HG02970 (cell line): ENCODE results near the gene OR6A2.
A peak's percentile ranks its signal among the peaks of the same experiment; 100 is the strongest.
"Not testable (repeated sequence)": the region's sequence is repeated elsewhere in the genome, so short reads cannot be mapped to it uniquely, and the experiment has no call there.

Source experiments
- ATAC-seq: cut with Tn5 transposase; IDR thresholded peaks from one replicate; pipeline ENCODE4 v1.9.1; 2021; ENCODE audit warnings: mild to moderate bottlenecking, moderate library complexity, moderate number of reproducible peaks; ENCODE audit not compliant: unreplicated experiment, low FRiP score

Gene OR6A2

DNA sequence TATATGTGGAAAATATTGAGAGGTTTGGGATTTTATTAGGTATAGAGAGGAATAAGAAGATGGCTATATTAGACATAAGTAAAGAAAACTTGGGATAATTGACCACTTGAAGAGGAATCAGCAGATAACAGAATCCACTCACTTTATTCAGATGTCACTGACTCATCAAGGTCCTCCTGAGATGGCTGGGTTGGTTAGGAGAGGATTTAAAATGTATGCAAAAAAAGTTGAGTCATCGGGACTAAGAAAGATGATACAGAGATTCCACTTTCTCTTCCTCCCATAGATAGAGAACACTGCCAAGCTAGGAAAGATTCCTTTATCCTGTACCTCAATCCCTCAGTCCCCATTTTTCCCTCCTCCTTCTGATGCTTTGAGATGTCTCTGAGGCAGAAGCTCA lies at the start of gene OR6A2:
Gene OR6A2, minus strand, starts transcription at position 288 of the 400 bp plus-strand sequence. CDS start 3,981 bp downstream, outside the sequence.
- ATAC-seq: no peak

- ATAC-seq: no peak
Measured at GRCh38 chr11:6845383-6845782, 45.9 kb upstream of the OR6A2 start, which contains the start of gene OR10A5. OR10A5 (plus strand) TSS chr11:6845683; CDS start chr11:6845683, 0 bp downstream.

- no peak for ATAC-seq
Measured at GRCh38 chr11:6844356-6844755, 44.9 kb upstream of the OR6A2 start.

- ATAC-seq: no peak
Measured at GRCh38 chr11:6843670-6844069, 44.2 kb upstream of the OR6A2 start.

DNA sequence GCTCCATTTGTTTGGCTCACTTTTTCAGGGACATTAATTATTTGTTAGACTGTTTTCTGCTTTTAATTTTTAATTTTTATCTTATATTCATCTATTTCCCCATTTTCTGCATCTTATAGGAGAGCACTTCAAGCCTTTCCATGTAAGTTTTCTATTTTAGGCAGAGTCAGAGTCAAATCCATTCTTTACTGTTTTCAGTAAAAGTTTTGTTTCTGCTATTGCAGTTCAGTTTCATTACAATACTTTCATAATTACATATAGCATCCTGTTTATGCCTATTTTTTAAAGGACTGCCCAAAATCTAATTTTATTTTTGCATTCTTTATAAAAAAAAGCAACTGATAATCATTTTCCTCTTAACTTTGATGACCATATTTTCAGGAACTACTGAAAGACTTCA lies 42.2 kb upstream of the OR6A2 start:
- no peak for ATAC-seq

DNA sequence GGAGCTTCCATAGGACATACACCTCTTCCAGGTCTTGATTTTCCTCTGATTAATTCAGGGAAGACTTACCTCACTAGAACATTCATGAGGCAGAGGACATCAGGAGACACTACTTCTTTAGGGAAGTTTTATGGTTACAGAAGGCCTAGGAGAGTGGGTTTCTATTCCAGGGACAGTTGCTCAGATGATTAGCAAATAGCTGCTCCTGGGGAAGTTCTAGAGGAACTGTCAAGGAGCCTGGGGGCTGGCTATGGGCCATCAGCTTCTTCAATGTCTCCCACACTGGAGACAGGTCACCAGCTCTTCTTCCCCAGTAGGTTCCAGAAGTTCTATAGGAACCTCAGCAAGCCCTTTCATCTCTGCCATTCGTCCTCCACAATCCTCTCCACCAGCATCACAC lies 34.5 kb upstream of the OR6A2 start:
- no peak for ATAC-seq

GRCh38 chr11:6833356-6833755 lies 33.9 kb upstream of the OR6A2 start:
- ATAC-seq: no peak

DNA sequence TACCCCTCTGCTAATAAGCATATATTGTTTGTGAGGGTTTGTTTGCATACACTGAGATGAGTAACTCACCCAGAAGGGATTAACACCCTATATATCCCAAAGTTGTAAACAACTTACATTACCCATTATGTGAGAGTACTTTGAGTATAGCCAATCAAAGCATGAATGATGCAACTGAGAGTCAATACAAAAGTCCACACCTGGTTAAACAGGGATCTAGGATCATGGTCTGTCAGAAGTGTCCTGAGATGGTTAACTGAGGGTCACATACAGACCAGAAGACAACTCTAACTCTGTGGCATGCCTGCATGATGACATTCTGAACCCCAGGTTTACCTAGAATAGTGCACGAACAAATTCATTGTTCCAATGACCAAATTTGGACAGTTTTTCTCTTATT lies 28.6 kb upstream of the OR6A2 start:
- no peak for ATAC-seq

DNA sequence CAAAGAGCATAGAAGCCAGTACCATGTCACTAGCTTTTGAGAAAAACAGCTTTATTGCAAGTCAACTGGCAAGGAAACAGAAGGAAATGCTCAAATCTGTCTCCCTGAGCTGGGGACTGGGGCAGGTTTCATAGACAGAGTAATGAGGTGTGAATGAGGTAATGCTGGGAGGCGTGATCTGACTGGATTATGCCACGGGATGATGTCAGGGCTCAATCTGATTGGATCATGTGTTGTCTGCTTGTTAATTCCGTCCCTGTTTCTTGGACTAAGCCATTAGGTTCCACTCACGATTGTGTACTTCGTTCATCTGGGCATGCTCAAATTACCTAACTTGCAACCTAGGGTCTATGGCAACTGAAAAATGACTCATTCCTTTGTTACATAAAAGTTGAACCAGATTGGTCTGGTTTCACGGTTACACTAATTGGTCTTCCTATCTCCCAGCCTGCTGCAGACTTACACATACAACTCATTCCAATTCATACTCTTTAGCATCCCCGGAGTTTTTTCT lies 25.8 kb upstream of the OR6A2 start:
- no peak for ATAC-seq

GRCh38 chr11:6824136-6824823 lies 24.8 kb upstream of the OR6A2 start:
- no peak for ATAC-seq

GRCh38 chr11:6818967-6819366 lies 19.5 kb upstream of the OR6A2 start:
- ATAC-seq: no peak

DNA sequence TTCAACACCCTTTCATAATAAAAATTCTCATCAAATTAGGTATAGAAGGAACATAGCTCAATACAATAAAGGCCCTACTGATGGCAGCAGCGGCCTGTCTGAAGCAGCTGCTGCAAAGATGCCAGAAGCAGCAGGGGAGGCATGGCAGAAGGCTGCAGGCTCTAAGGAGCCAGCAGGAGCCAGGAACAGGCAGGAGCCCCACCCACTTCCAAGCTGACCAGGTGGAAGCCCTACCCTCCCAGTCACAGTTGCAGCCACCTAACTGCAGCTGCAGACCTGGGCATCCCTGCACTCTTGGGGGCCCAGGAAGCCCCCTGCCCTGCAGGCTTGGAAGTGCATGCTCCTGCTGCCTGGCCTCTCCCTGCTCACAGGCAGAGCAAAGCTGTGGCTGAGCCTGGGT lies 18.2 kb upstream of the OR6A2 start:
- no peak for ATAC-seq

DNA sequence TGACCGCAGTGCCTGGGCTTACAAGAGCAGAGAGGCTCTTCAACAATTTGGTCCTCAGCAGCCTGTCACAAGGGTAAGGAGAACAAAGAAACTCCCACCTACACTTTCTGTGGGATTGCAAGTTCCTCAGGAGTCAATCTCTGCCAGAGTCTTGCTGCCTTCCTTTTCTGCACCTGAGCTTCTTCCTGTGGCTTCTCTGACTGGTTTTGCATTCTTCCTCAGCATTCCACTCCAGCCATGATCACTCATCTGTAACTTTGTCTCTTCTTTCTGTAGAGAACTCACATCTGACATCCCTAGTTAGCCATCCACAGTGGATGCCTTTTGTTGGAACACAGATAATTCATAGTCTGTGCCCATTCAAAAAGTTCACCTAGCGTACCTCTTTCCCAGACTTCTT lies 14.2 kb upstream of the OR6A2 start:
- ATAC-seq: no peak

- peak; percentile 83 for ATAC-seq
Measured at GRCh38 chr11:6812390-6813005, 13.0 kb upstream of the OR6A2 start.

- ATAC-seq: not testable (repeated sequence)
Measured at GRCh38 chr11:6801075-6801474, 1.6 kb upstream of the OR6A2 start.

DNA sequence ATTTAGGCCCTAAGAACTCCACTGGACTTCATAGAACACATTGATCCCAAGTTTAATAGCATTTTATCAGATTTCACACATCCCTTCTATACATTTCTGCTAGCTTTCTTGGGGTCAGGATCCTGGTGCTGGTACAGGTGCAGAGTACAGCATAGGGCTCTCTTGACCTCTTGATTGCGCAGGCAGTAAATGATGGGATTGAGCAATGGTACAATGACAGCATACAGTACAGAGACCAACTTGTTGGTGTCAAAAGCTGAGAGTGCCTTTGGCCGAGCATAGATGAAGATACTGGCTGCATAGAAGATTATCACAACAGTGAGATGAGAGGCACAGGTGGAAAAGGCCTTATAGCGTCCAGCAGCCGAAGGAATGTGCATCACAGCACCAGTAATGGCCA lies 4.8 kb downstream of the OR6A2 start:
- ATAC-seq: no peak

DNA sequence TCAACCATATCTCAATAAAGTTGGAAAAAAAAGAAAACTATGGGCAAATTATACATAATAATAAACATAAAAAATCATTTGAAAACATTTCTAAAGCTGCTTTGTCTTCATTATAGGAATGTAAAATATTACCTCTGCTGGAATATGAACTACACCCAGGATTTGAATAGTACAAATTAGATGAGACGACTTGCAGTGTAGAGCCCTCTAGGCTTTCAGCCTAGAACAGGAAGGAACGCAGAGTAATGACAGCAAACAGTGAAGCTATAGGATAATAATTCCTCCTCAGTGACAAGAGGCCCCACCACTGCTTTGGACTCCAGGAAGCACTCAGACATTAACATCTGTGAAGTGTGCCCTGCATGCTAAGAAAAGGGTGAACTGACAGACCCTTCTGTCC lies 8.9 kb downstream of the OR6A2 start:
- ATAC-seq: no peak

DNA sequence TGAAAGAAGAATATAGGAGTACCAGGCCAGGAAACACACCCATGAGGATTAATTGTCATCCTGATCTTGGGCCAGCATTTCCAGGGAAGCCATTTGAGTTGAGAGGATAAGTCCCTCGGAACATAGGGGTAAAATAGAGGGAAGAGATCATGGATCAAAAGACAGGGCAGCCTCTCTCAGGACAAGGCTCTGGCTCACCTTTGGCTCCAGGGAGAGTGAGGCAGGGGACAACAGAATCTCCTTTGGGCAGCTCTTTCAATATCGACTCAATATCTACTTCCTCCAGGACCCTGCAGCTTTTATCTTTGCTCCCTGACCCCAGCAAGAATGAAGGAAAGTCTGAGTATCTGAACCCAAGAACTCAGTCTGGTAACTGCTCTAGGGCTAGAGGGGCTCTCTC lies 16.8 kb downstream of the OR6A2 start, which contains the start of gene OR2AG1:
Gene OR2AG1, plus strand, starts transcription at position 301 of the 400 bp plus-strand sequence. CDS start 2,018 bp downstream, outside the sequence.
- ATAC-seq: no peak

DNA sequence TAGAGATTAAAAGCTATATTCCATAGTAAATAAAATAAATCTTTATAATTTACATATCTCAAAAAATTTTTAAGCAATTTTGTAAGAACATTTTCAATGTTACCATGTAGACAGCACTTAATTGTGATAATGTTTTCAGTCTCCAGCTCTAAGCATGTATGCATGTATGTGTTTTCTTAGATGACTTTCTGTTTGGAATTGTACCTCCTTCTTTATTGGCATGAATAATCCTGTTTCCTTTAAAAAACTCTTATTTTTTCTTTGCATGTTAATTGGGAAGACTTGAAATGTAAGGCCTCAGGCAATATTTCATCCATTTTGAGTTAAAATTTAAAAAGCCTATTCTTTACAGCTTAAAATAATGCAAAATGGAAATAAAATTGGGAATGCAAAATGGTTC lies 18.7 kb downstream of the OR6A2 start:
- ATAC-seq: no peak

DNA sequence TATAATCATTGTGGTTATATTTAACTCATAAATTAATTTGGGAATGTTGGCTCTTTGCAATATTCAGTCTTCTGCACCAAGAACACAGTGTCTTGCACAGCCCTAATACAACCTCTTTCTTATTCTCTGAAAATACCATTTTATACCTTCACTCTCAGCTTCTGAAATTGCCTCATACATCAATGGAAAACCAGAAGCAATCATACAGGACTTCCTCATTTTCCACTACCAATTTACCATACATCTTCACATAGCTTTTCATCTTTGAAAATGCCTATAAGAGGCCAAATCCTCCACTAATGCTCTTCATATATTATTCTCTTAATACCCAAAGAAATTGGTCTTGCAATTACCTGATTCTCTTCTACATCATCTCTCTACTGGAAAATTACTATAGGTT lies 21.0 kb downstream of the OR6A2 start:
- ATAC-seq: no peak

DNA sequence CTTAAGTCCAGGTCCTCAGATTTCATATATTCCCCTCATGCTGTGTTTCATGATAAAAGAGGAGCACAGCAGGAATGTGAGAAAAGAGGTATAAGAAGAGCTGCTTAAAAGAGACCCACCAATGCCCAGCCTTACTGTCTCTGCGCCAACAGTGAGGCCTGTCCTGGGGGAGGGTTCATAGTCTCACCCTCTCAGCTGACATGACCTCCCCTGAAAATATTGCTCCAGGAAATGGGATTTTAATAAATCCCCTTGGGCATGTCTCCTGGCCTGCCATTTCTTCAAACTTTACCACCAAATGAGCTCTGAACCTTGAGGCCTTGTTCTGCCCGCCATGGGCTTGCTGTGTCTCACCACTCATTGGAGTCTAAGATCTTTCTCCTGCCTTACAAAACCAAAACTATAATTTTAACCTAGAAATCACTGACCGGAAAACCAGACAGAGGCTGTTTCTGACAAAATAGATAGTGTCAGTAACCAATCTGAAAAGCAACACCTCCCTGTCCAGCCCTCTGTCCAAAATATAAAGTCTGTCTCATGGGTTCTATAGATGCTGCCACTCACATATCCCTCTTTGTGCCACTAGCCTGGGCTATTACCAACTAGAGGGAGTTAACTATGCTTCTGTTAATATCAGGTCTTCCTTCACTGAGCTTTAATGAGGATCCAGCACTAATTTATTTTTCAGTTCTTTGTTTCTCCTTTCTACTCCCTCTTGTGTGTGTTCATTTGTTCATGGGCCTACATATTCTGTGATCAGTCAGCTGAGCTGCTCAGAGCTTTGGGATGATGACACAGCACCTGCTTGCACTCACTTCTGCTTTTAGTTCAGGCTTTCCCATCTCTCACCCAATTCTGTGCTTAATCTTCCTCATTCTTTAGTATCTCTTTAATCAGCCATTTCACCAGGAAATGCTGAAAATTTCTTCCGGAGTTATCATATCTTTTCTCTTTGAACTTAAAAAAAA lies 27.3 kb downstream of the OR6A2 start, which contains the start of gene OR2AG2:
Gene OR2AG2, minus strand, starts transcription at position 51 of the 968 bp plus-strand sequence. CDS start 3,019 bp downstream, outside the sequence.
- ATAC-seq: peak; percentile 70
